Stimulated activated CD8-positive, alpha-beta memory T cell treated with anti-CD3 and anti-CD28 coated beads, Interleukin-4, amount 100 ng/mL, for 1 hour (primary cell): ENCODE measurements around the gene FHOD1.

Source experiments
- DNase-seq, 2 donors: peaks; one replicate each; pipeline ENCODE4 v3.0.0-alpha.2; 2020; ENCODE audit warnings: low read depth in 2 of 2, low spot score in 1 of 2

Gene FHOD1

DNA sequence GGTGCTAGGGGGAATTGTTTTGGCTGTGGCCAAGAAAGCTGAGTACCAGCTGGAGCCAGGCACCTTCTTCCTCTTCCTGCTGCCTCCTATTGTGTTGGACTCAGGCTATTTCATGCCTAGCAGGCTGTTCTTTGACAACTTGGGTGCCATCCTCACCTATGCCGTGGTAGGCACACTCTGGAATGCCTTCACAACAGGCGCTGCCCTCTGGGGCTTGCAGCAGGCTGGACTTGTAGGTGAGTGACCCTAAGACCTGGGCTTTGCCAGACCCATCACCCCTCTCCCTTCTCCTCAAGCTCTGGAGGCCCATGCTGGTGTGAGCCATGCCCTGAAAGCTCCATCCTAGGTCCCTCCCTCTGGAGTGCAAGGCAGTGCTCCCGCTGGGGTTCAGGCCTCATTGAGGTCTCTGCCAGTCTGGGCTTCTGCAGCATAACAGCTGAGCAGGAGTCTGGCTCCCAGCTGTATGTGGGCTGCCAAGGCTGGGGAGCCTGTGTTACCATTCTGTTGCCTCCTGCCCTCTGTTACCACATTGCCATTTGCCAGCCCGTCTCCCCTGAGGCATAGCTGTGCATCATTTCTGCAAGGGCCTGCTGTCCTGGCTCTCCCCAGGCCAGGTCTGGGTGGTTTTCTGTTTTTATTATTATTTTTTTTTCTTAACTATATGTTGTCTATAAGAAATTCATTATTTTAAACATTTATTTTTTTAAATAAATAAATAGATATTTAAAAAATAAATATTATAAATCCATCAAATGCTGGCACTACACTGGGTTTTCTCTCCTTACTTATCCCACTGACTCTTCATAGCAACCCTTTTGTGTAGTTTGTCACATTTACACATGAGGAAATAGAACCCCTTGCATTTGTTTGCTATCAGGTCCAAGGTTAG lies 5.6 kb upstream of the FHOD1 start:
- no peak for DNase-seq

DNA sequence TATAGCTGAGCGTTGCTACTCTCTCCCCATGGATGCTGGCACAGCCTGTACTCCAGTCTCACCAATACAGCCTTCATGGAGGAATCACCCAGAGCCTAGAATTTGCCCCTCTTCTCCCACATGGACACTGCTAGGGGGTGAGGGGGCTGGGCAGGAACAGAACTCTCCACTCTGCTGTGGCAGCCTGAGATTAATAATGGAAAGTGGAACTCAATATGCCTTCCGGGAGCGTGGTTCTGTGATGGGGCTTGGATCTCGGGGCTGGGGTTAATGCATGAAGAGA lies 2.7 kb upstream of the FHOD1 start:
- DNase-seq: no peak

- no peak for DNase-seq
Measured at GRCh38 chr16:67249178-67250044, 2.1 kb upstream of the FHOD1 start.

GRCh38 chr16:67248401-67249177 lies 1.3 kb upstream of the FHOD1 start, which contains the start of gene SLC9A5:
Gene SLC9A5, plus strand, starts transcription at chr16:67248979. Its CDS starts 36 bp downstream, at chr16:67249015.
- DNase-seq: no peak

DNA sequence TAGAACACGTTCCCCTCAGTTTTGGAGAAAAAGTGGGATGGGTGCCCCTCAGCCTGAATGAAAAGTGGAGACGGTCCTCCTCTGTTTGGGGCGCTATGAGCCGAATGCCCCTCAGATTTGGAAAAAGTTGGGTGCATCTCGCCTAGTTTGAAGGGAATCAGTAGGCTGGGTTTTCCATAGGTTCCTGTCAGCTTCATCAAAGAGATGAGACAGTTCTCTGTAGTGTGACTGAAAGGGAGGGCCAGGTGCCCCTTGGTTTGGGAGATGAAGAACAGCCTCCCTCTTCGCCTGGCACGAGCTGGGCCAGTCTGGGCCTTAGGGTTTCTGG lies 756 bp upstream of the FHOD1 start:
- DNase-seq: no peak

DNA sequence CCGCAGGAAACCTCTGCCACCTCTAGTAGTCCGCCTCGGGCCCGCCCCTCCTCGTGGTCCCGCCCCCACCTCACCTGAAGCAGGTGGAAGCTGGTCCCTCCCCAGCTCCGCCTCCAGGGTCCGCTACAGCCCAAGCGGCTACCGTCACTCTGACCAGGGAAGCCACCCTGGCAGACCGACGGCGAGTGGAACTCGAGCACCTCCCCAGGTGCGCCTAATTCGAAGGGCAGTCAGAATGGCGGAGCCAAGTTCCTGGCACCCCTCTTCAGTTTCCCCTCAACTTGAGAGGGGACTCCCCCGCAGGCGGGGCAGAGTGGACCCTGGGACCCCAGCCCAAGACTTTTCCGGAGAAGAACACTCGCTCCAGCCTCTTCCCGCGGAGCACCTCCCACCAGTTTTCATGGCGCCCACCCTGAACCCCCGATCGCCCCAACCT lies 507 bp downstream of the FHOD1 start:
- DNase-seq: peak in 1 of 2 donors; percentile 18

GRCh38 chr16:67246081-67246755 lies 1.1 kb downstream of the FHOD1 start:
- DNase-seq: peak in 1 of 2 donors; percentile 25

GRCh38 chr16:67245674-67246080 lies 1.6 kb downstream of the FHOD1 start:
- DNase-seq: no peak

DNA sequence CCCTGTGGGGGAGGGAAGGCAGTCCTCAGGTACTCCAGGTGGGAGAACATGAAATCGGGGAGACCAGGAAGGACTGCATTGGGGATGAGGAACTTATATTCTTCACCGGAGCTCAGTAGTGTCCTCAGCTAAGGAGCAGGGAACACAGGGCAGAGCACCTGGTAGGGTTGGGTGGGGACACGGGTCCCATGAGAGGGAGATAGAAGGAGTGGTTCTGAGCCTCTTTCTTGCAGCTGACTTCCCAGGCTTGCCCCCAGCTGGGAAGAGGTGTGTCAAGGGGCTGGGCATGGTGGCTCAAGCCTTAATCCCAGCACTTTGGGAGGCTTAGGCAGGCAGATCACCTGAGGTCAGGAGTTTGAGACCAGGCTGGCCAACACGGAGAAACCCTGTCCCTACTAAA lies 2.1 kb downstream of the FHOD1 start:
- no peak for DNase-seq

- DNase-seq: peak in 1 of 2 donors; percentile 60
Measured at GRCh38 chr16:67244387-67245185, 2.7 kb downstream of the FHOD1 start.

GRCh38 chr16:67243481-67243880 lies 3.8 kb downstream of the FHOD1 start:
- DNase-seq: no peak

DNA sequence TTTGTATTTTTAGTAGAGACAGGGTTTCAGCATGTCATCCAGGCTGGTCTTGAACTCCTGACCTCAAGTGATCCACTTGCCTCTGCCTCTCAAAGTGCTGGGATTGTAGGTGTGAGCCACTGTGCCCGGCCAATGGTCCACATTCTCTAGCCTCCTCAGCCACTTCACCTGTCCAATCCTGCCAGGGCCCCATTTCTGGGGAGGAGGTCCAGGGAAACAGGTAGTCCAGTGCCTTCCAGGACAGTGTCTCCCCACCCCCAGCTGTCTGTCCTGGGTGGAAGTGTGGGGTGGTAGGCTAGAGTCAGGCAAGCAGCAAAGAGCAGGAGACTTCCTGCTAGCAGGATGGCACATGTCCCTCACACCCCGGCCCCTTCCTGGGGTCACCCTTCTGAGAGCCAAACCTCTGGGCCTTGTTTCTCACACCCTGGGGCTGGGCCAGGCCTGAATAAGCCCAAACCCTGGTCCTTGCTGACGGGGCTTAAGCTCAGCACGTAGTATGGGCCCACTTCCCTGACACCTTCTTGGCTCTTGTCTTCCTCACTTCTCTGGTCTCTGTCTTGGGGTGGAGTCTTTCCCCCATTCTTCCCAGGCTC lies 5.0 kb downstream of the FHOD1 start:
- DNase-seq: no peak

- no peak for DNase-seq
Measured at GRCh38 chr16:67241008-67241900, 6.0 kb downstream of the FHOD1 start.

- no peak for DNase-seq
Measured at GRCh38 chr16:67240506-67240905, 6.8 kb downstream of the FHOD1 start.

DNA sequence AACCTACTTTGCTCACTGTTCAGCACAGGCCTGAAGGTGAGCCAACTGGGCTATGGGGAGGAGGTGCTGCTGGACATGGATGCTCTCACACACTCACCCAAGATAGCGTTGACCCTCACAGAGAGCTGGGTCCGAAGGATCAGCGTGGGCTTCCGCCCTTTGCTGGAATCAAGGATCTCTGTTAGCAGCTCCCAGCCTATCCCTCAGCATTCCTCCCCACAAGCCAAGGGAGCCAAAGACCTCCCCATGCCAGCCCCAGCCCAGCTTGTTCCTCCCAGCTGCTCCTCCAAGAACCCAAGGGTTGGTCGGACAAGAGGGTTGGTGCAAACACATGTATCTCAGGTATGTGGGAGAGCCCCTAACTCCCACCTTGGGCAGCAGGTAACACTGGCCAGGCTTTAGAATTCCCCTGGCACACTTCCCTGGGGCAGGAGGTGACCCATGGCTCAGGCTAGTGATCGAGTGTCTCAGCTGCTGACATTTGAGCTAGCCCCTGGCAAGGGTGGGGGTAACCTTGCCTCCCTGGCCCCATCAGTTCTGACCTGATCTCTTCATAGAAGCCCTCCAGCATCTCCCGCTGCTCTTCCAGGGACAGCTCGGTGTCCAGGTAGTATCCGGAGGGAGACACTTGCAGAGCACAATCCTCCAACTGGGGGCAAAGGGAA lies 8.3 kb downstream of the FHOD1 start:
- DNase-seq: no peak

- no peak for DNase-seq
Measured at GRCh38 chr16:67238278-67238575, 9.1 kb downstream of the FHOD1 start.

- no peak for DNase-seq
Measured at GRCh38 chr16:67237396-67238277, 9.6 kb downstream of the FHOD1 start.
